GM12892 (cell line): Measurements from ENCODE around the gene IFT43.
"Not testable (repeated sequence)": the region's sequence is repeated elsewhere in the genome, so short reads cannot be mapped to it uniquely, and the experiment has no call there.

Experiments used
- DNase-seq: peaks from one replicate; pipeline ENCODE4 v3.0.0; 2011; ENCODE audit not compliant: insufficient read length
- FAIRE-seq: peaks from 2 replicates; lab custom pipeline; 2011; peaks lifted over from hg19 to GRCh38; lab: Jason Lieb, UNC
- POLR2A ChIP-seq: IDR thresholded peaks from 2 replicates; pipeline ENCODE4 v1.6.1; 2011; ENCODE audit warnings: low read depth, low read length, control low read depth
- POLR2AphosphoS5 ChIP-seq: IDR thresholded peaks from 2 replicates; pipeline ENCODE4 v1.6.1; 2011; ENCODE audit warnings: low read depth, low read length, control low read depth
- TAF1 ChIP-seq: IDR thresholded peaks from 2 replicates; pipeline ENCODE4 v1.6.1; 2011; ENCODE audit warnings: low read depth, mild to moderate bottlenecking, control low read depth, low read length, borderline replicate concordance

The IFT43 gene

GRCh38 chr14:75999511-76000190 lies 14.1 kb downstream of the IFT43 start:
- FAIRE-seq (no peak), DNase-seq (no peak)

GRCh38 chr14:76002383-76002782 lies 16.8 kb downstream of the IFT43 start:
- FAIRE-seq (no peak), DNase-seq (no peak)
- TF ChIP-seq POLR2A, result no peak
- TF ChIP-seq POLR2AphosphoS5, result no peak
- TF ChIP-seq TAF1, result no peak

More at GRCh38 chr14:75999511-76000190, 14.1 kb downstream of the IFT43 start:
- no peak for TF ChIP-seq TAF1
- no peak for TF ChIP-seq POLR2A
- TF ChIP-seq POLR2AphosphoS5, result no peak

- FAIRE-seq (no peak), DNase-seq (no peak)
- TF ChIP-seq TAF1, result no peak
- no peak for TF ChIP-seq POLR2AphosphoS5
- TF ChIP-seq POLR2A, result no peak
These were observed 20.7 kb downstream of the IFT43 start for GRCh38 chr14:76006253-76006652.

- FAIRE-seq (no peak), DNase-seq (no peak)
- TF ChIP-seq POLR2A (no peak), POLR2AphosphoS5 (no peak), TAF1 (no peak)
These were observed 21.8 kb downstream of the IFT43 start for GRCh38 chr14:76007379-76007778.

GRCh38 chr14:76007852-76008251 lies 22.3 kb downstream of the IFT43 start:
- FAIRE-seq, result no peak

GRCh38 chr14:76009627-76010026 lies 24.1 kb downstream of the IFT43 start:
- DNase-seq, FAIRE-seq: not testable (repeated sequence)

More at GRCh38 chr14:76007852-76008251, 22.3 kb downstream of the IFT43 start:
- no peak for TF ChIP-seq POLR2A
- no peak for TF ChIP-seq TAF1
- no peak for TF ChIP-seq POLR2AphosphoS5
- DNase-seq, result no peak

GRCh38 chr14:76011930-76012329 lies 26.4 kb downstream of the IFT43 start:
- DNase-seq (no peak), FAIRE-seq (no peak)
- no peak for TF ChIP-seq TAF1
- no peak for TF ChIP-seq POLR2A
- TF ChIP-seq POLR2AphosphoS5, result no peak

GRCh38 chr14:76012354-76012753 lies 26.8 kb downstream of the IFT43 start:
- TF ChIP-seq TAF1 (no peak), POLR2AphosphoS5 (no peak), POLR2A (no peak)
- no peak for DNase-seq
- FAIRE-seq, result no peak

- DNase-seq, result no peak
- no peak for FAIRE-seq
- TF ChIP-seq POLR2A, result no peak
- no peak for TF ChIP-seq TAF1
- TF ChIP-seq POLR2AphosphoS5, result no peak
These were observed 29.6 kb downstream of the IFT43 start for GRCh38 chr14:76015191-76015590.

GRCh38 chr14:76015668-76016067 lies 30.1 kb downstream of the IFT43 start:
- FAIRE-seq (no peak), DNase-seq (no peak)
- no peak for TF ChIP-seq POLR2A
- no peak for TF ChIP-seq POLR2AphosphoS5
- no peak for TF ChIP-seq TAF1

GRCh38 chr14:76019676-76020075 lies 34.1 kb downstream of the IFT43 start:
- TF ChIP-seq POLR2AphosphoS5, result no peak
- TF ChIP-seq POLR2A, result no peak
- no peak for TF ChIP-seq TAF1

GRCh38 chr14:76022991-76023390 lies 37.4 kb downstream of the IFT43 start:
- DNase-seq (no peak), FAIRE-seq (no peak)
- TF ChIP-seq POLR2AphosphoS5, result no peak
- no peak for TF ChIP-seq POLR2A
- TF ChIP-seq TAF1, result no peak

More at GRCh38 chr14:76019676-76020075, 34.1 kb downstream of the IFT43 start:
- DNase-seq (no peak), FAIRE-seq (no peak)

GRCh38 chr14:76023757-76024156 lies 38.2 kb downstream of the IFT43 start:
- DNase-seq (no peak), FAIRE-seq (no peak)
- TF ChIP-seq POLR2A (no peak), POLR2AphosphoS5 (no peak), TAF1 (no peak)
